Esophagus squamous epithelium (tissue), 5 donors: ENCODE data around the gene BICRAL. TPM values are rescaled to one million over a fixed set of nuclear protein-coding genes. Genes with fewer than 3 reads are reported as not detected.
"Not testable (repeated sequence)": the region's sequence is repeated elsewhere in the genome, so short reads cannot be mapped to it uniquely, and the experiment has no call there.

Experiments used
- DNase-seq: peaks from one replicate; lab custom pipeline; 2025; lab: John Stamatoyannopoulos, UW
- H3K27ac ChIP-seq, 4 donors: fragments of 200-600 bp; sonication (generic); one replicate each; pipeline ENCODE4 v1.5.1; 2016 to 2019; ENCODE audit warnings: mild to moderate bottlenecking in 1 of 4
- H3K27me3 ChIP-seq, 4 donors: fragments of 200-600 bp; sonication (generic); 1 replicate in 3 of 4; 2 replicates in 1 of 4; pipeline versions ENCODE4 v1.5.1 to v1.6.0; 2017 to 2021; ENCODE audit warnings: antibody characterized with exemption in 1 of 4
- H3K36me3 ChIP-seq, 3 donors: fragments of 200-600 bp; sonication (generic); one replicate each; pipeline ENCODE4 v1.5.1; 2016 to 2019
- H3K4me1 ChIP-seq, 3 donors: fragments of 200-600 bp; sonication (generic); one replicate each; pipeline ENCODE4 v1.5.1; 2017 to 2019
- H3K4me3 ChIP-seq, 4 donors: fragments of 200-600 bp; sonication (generic); 1 replicate in 3 of 4; 2 replicates in 1 of 4; pipeline ENCODE4 v1.5.1; 2016 to 2019; ENCODE audit warnings: mild to moderate bottlenecking in 2 of 4, moderate library complexity in 1 of 4
- H3K9me3 ChIP-seq, 3 donors: fragments of 200-600 bp; sonication (generic); one replicate each; pipeline ENCODE4 v1.5.1; 2016 to 2019
- CTCF ChIP-seq, 6 experiments: fragments of 450-650 bp in 4 of 6; fragments of 200-600 bp in 2 of 6; sonication (generic) in 2 of 6; IDR thresholded peaks; one replicate each; pipeline ENCODE4 v1.5.1; 2016 to 2019; ENCODE audit warnings: antibody characterized with exemption in 6 of 6, mild to moderate bottlenecking in 4 of 6, moderate library complexity in 4 of 6
- POLR2A ChIP-seq, 4 donors: fragments of 450-650 bp; IDR thresholded peaks; one replicate each; pipeline ENCODE4 v1.6.1; 2017; ENCODE audit warnings: antibody characterized with exemption in 4 of 4, mild to moderate bottlenecking in 4 of 4, moderate library complexity in 3 of 4
- WGBS, 2 donors: methylation state at CpG; one replicate each; pipeline ENCODE4 v1.1.5; 2018; 5-methylcytosine and 5-hydroxymethylcytosine counted together
- intact Hi-C: fragments of 100-400 bp; cut with DNase I; formaldehyde crosslinking; loops from one replicate; pipeline ENCODE4 v1.15.0; 2022
- total RNA-seq, 4 donors: library from RNA; depleted of rRNA; stranded (reverse); fragments of >200 nt; gene quantifications; one replicate each; pipeline ENCODE4 v1.1.0, GENCODE V29; 2016
- donor health status: DM: yes; HTN: yes; CAD: no.

Gene BICRAL
- 10 to 100 TPM in 2 of 4 donors, 1 to 10 TPM in 2; 5.8 to 13.9 (median 8.9) TPM for total RNA-seq

GRCh38 chr6:42781796-42782688 lies at the start of gene BICRAL:
Gene BICRAL (plus strand): TSS chr6:42782052. CDS start chr6:42822023, 39,971 bp downstream.
- 0 to 1% methylated on average over 6 to 22 of the region's 70 CpGs for WGBS, 2 donors
- Histone ChIP-seq H3K4me1 (peaks cover 0 to 73% (median 11%) of the 10 kb centered on the region in 3 donors), H3K9me3 (no peaks in the 10 kb centered on the region), H3K27me3 (no peaks in the 10 kb centered on the region), H3K36me3 (no peaks in the 10 kb centered on the region), H3K27ac (peak within 1 kb of the TSS; percentile 99 to 100 (median 99)), H3K4me3 (peak within 1 kb of the TSS; percentile 78 to 94 (median 88))
- no peak for DNase-seq
- TF ChIP-seq CTCF (IDR thresholded peaks at IDR 0.05) = no peak
- no peak for TF ChIP-seq POLR2A (IDR thresholded peaks at IDR 0.05)
- intact Hi-C loops = loop anchor here (5.0 kb wide), 1 partner anchor 35 kb away; the partner anchor contains the start of gene TBCC

- H3K36me3 ChIP-seq, DNase-seq, H3K4me3 ChIP-seq, H3K27me3 ChIP-seq, intact Hi-C loops, H3K9me3 ChIP-seq, H3K4me1 ChIP-seq, H3K27ac ChIP-seq: not testable (repeated sequence)
- WGBS, 2 donors = 83 to 84% methylated on average over 12 of the region's 13 CpGs
Observed at GRCh38 chr6:42733867-42734481, 47.9 kb upstream of the BICRAL start.

- intact Hi-C loops = no loop called here
Observed at GRCh38 chr6:42735976-42736375, 45.9 kb upstream of the BICRAL start.

GRCh38 chr6:42740725-42741124 lies 41.1 kb upstream of the BICRAL start:
- intact Hi-C loops = no loop called here
- no peak for DNase-seq
- Histone ChIP-seq H3K27me3 (no peaks in the 10 kb centered on the region), H3K9me3 (no peaks in the 10 kb centered on the region), H3K4me1 (peaks cover 11 to 37% (median 32%) of the 10 kb centered on the region in 3 donors), H3K36me3 (no peaks in the 10 kb centered on the region), H3K4me3 (no peak overlapping the region), H3K27ac (no peak overlapping the region)
- TF ChIP-seq CTCF (IDR thresholded peaks at IDR 0.05) (no peak), POLR2A (IDR thresholded peaks at IDR 0.05) (no peak)
- WGBS, 2 donors = 48 to 63% methylated on average over 3 of the region's 3 CpGs

More at GRCh38 chr6:42735976-42736375, 45.9 kb upstream of the BICRAL start:
- DNase-seq = no peak
- no peaks in the 10 kb centered on the region for H3K9me3 ChIP-seq
- no peaks in the 10 kb centered on the region for H3K4me1 ChIP-seq
- TF ChIP-seq POLR2A (IDR thresholded peaks at IDR 0.05) (no peak), CTCF (IDR thresholded peaks at IDR 0.05) (no peak)
- H3K27me3 ChIP-seq = no peaks in the 10 kb centered on the region
- no peak overlapping the region for H3K27ac ChIP-seq
- H3K4me3 ChIP-seq = no peak overlapping the region
- no peaks in the 10 kb centered on the region for H3K36me3 ChIP-seq
- 87 to 98% methylated on average over 3 of the region's 3 CpGs for WGBS, 2 donors

- no peak for TF ChIP-seq CTCF (IDR thresholded peaks at IDR 0.05)
- TF ChIP-seq POLR2A (IDR thresholded peaks at IDR 0.05) = no peak
- no peaks in the 10 kb centered on the region for H3K36me3 ChIP-seq
- H3K4me1 ChIP-seq = peaks cover 11 to 37% (median 32%) of the 10 kb centered on the region in 3 donors
- H3K4me3 ChIP-seq = no peak overlapping the region
- H3K27ac ChIP-seq = peak overlapping the region; percentile 14 to 76 (median 50)
- H3K27me3 ChIP-seq = no peaks in the 10 kb centered on the region
- no peaks in the 10 kb centered on the region for H3K9me3 ChIP-seq
- intact Hi-C loops = no loop called here
- no peak for DNase-seq
- 44 to 45% methylated on average over 5 of the region's 5 CpGs for WGBS, 2 donors
Observed at GRCh38 chr6:42742116-42742894, 39.5 kb upstream of the BICRAL start.
